Activated CD4-positive, alpha-beta T cell treated with anti-CD3 and anti-CD28 coated beads, Interleukin-2, Interleukin-6, amounts not matched to agents 100 ng/mL and 50 ng/mL, durations not matched to agents 16 hours and 8 hours (primary cell): ENCODE results near the gene CASP8.
A peak's percentile ranks its signal among the peaks of the same experiment; 100 is the strongest.

Experiments
- DNase-seq: peaks from one replicate; pipeline ENCODE4 v3.0.0-alpha.2; 2020

CASP8 gene

DNA sequence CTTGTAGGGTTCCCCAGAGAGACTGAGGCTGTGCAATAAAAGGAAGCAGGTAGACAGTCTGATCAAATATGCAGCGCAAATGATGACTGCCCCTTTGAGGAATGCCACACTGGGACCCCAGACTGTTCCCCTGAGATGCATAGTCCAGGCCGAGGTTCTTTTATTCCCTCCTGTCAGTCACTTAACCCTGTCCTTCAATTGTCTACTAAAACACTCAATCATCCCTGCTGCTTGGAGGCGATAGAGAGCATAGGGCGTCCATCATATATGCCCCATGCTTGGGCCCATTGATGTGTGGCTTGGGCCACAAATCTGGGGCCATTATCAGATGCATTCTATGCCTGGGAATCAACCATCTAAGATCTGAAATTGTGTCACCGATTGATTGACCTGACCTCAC is 15.5 kb upstream of the CASP8 start:
- no peak for DNase-seq

DNA sequence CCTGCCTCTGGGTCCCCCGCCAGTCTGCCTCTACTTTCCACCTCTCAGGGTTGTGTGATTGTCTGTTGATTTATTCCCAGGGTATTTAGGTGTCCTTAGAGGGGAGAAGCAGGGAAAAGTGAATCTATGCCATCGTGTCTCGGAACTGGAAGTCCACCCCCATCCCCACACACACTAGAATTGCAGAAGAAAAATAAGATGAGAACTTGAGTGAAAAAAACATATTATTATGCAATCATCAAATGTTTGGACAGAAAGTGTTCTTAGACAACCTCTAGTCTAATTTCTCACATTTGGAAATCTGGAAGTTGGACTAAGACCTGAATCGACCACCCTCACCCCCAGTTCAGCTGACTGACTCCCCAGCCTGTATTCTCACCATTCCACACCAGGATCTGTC is 14.1 kb upstream of the CASP8 start:
- no peak for DNase-seq

DNA sequence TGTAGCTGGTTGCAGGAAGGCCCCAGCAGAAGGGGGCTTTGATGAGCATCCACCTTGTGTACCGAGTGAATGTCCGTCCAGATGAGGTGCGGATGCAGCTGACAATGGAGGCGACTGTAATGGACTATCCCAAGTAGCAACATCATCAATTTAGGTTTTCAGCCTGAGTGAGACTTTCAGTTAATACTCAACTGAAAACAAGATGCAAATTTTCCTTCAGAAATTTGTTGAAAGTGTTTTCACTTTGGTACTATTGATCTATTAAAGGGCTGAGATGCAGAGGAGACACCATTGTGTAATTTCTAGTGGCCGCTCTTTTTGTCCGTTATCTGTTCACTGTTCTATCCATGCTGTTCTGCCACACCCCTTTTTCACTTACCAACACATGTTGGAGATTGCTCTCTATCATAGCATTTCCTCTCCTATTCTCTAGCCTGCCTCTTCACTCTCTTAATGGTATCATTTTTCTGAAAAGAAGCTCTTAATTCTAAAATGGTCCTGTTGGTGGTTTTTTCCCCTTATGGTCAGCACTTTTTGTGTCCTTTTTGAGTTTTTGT is 12.0 kb upstream of the CASP8 start:
- no peak for DNase-seq

DNA sequence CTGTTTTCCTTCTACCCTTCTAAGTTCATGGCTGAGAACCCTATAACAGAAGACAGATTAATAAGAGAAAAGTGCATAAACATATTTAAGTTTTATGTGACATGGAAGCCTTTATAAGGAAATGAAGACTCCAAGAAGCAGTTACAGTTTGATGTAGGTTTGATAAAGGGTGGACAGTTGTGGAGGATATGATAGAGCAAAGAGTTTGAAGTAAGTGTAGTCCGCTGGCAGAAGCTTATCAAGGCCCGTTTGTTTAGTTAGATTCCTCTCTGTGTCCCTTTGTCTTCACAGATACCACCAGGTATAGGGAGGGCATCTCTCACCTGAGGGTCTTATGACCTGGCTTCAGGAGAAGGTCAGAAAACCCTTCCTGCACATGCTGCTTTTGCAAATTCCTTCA is 10.4 kb upstream of the CASP8 start:
- no peak for DNase-seq

DNA sequence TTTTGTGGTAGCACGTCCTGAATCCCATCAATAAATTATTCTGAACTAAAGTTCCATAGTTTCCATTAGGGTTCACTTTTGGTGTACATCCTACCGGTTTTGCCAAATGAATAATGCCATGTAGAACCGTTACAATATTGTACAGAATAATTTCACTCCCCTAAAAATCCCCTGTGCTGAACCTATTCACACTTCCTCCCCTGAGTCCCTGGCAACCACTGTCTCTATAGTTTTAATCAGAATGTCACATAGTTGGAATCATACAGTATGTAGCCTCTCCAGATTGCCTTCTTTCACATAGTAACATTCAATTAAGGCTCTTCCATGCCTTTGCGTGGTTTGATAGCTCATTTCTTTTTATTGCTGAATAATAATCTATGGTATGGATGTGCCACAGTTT is 9.6 kb upstream of the CASP8 start:
- no peak for DNase-seq

DNA sequence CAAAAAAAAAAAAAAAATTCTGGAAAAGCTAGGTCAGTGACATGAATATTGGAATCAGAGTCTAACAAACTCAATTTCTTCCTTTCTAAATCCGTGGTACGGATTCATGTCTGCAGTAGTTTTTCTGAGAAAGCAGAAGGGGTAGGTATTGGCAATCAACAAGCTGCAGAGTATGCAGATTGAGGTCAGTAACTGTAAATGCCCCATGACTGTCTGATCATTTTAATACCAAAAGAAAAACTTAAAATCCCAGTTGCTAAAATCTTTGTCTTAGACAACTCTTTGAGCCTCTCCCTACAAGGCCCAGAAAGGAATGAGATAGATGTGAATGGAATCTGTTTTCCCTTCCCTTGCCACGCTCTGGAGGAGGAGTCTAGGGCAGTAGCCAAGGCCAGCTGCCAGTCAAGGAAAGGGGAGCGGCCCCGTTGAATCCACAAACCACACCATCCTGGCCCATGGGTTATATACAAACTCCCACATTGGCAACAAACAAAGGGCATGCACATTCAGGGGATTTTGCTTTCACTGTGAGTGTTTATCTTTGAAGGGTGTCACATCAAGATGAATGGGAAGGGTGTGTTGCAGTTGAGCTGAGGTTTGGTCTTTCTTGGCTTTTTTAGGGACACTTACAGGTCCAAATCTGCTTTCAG is 6.1 kb upstream of the CASP8 start:
- DNase-seq = peak; percentile 66

DNA sequence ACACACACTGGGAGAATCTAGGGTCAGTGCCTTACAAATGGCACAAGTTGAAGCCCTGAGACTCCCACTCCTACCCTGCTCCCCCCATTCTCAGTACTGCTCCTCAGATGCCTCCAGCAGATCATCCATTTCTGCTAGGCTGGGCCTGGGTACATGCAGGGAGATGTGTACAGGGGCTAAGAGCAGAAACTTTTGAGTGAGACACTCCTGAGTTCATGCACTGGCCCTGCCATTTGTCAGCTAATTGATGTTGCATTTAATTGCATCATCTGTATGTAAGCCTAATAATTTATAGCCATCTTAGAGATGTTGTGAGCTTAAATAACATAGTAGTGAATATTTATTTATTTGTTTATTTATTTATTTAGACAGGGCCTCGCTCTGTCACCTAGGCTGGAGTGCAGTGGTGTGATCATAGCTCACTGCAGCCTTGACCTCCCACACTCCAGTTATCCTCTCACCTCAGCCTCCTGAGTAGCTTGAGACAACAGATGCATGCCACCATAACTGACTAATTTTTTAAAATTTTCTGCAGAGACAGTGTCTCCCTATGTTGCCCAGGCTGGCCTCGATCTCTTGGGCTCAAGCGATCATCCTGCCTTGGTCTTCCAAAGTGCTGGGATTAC is 4.8 kb upstream of the CASP8 start:
- no peak for DNase-seq

DNA sequence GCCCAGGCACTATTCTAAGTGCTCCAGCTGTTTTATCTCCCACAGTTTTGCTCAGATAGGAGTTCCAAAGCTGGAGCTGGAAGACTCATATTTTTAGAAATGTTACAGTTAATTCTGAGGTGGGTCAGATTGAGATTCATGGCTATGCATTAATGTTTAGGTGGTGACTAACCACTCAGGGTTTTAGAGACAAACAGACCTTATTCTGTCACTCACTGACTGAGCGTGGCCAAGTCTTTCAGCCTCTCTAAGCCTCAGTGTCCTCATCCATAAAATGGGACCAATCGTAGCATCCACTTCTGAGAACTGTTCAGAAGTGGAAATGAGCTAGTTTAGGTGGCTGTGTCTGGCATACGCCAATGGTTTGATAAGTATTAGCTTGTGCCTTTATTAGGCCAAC is 4.3 kb upstream of the CASP8 start:
- DNase-seq = no peak

DNA sequence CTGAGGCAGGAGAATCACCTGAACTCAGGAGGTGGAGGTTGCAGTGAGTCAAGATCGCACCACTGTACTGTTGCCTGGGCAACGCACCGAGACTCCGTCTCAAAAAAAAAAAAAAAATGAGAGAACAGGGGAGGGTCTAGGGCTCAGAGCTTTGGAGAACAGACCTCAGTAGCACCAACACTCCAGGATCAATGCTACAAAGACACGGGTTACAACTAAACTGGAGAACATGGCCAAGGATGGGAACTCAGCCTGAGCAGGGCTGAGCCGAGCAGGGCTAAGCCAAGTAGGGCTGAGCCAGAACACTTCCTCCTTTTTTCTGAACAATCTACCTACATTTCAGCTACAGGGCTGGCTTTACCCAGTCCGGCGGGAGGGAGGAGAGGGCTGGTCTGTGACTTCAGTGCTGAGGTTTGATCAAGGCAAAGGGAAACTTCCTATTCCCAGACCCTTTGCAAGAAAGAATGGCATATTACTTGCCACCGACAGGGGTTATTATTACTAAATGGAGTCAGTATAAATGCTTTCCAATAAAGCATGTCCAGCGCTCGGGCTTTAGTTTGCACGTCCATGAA is 2.9 kb upstream of the CASP8 start:
- DNase-seq = peak; percentile 62

DNA sequence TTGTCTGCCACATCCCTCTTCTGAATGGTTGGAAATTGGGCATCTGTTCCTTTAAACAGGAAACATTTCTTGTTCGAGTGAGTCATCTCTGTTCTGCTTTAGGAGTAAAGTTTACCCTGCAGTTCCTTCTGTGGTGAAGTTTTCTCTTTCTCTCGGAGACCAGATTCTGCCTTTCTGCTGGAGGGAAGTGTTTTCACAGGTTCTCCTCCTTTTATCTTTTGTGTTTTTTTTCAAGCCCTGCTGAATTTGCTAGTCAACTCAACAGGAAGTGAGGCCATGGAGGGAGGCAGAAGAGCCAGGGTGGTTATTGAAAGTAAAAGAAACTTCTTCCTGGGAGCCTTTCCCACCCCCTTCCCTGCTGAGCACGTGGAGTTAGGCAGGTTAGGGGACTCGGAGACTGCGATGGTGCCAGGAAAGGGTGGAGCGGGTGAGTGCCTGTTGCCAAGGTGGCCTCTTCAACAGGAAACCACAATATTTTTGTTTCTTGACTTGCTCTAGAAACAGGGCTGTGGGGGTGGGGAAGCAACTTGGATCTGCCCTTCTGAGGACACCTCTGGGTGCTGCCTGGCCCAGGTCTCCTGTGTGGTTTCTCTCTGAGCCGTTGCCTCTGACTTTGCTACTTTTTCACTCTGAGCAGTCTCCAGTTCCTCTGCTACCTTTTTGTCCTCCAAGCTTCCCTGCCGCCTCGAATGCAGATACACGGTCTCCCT is 2.2 kb upstream of the CASP8 start:
- DNase-seq = peak; percentile 98

DNA sequence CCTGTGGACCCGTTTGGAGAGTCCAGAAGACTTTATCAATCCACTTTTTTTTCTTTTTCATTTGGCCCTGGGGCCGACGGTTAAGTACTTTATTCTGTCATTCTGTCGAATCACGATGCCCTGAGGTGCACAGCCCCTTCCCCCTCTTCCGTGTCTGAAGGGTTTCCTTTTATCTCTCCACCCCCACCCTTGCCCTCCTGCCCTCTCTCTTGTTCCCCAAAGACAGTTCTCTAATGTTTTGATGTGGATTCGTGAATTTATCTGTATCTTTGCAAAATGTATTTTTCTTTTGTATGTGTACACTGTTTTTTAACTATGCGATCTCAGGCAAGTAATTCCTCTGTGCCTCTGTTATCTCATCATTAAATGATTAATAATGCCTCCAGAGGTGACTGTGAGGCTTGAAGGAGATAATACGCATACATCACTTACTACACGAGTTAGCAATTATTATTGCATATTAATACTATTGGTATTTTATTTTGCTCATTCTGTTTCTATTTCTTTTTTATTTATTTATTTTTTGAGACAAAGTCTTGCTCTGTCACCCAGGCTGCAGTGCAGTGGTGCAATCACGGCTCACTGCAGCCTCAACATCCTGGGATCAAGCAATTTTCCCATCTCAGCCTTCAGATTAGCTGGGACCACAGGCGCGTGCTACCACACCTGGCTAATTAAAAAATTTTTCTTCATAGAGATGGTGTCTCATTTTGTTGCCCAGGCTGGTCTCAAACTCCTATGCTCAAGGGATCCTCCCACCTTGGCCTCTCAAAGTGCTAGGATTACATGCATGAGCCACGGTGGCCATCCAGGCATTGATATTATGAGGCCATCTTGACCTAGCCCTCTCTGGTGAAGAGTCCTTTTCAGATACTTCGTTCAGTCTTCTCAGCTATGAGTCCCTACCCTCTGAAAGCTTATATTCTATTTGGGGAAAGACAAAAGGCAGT is 1.4 kb upstream of the CASP8 start:
- no peak for DNase-seq

DNA sequence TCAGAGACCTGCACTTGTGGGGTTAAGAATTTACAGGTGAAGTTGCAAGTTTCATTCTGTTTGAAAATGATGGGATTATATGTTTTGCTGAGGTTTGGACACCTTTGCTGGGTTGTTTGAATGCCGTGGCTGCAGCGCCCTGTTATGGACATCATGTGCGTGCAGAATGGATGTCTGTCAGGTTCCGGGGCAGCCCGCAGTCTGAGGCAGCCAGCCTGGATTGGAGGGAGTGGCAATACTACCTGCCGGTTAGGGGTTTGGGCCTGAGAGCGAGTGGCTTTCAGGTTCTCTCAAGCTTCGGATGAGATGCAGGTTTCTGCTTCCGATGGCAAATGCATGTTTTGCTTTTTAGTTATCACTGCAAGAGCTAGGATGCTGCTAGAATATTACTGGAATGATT is 1.1 kb downstream of the CASP8 start:
- DNase-seq = peak; percentile 85

DNA sequence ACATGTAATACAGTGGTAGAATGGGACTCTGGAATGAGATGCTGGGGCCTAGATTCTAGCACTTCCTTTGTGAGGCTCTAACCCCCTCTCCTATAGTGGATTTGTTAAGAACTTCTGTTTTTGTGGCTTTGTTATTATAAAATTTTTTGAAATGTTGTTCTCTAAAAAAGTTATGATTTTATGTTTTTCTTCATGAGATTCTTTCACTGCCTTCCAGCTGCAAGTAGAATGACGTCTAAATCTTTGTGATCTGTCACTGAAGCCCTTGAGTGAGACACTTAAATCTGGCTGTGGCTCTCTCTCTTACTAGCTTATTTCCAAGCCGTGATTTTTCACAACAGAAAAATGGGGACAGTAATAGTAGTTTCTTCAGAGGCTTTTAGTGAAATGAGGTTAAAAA is 1.6 kb downstream of the CASP8 start:
- DNase-seq = no peak

DNA sequence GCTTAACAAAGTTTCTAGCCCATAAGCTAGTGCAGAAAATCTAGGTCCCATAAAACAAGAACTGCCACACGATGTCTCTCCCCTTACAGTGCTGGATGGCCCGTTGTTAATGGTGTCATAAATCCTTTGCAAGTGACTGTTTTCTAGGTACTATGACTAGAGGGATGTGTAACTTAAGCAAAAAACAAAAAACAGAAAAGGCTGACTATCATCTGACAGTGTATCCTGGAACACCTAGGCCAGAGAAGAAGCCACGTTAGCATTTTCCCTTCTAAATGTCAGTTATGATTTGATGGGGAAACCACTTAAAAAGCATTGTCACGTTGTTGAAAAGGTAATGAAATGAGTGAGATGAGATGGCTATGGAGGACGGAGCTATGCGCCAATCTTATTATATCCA is 2.4 kb downstream of the CASP8 start:
- DNase-seq = peak; percentile 87

DNA sequence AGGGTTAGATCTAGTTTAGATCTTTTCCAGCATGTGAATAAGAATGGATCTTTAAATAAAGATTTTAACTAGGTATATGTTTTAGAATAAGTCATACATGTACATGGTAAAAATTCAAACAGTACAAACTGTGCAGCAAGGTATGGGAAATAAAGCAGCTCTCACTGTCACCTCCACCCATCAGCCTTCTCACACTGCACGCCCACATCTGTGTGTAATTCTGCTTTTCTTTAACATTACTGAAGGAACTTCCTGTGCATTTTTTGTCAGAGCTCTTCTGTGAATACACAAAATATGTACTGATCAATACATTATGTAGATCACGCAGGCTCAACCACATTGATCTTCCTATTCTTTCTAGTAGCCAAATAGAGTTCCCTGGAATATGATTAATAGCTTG is 3.4 kb downstream of the CASP8 start:
- DNase-seq = peak; percentile 46

DNA sequence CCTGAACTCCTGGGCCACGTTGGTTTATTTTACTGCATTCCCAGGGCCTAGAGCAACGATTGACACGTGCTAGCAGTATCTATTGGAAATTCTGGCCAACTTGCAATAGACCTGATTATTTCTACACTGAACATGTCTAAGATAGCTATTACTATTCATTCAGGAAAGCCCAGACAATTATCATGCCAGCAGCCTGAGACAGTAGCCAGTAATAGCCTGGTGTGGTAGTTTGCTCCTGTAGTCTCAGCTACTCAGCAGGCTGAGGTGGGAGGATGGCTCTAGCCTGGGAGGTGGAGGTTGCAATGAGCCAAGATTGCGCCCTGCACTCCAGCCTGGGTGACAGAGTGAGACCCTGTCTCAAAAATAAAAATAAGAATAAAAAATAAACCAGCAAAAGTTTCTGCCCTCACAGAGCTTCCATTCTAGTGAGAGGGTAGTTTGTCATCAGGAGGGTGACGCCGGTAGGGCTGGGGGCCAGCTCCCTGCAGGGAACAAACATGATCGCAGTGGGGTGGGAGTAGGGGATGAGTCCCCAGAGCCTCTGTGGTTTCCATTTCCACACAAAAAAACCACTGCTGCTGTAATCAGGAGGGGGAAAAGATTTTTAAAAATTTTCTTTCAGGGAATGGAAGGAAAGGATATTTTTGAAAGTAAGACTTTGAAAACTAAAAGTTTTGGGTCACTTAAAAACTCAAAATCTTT is 4.3 kb downstream of the CASP8 start:
- DNase-seq = no peak

DNA sequence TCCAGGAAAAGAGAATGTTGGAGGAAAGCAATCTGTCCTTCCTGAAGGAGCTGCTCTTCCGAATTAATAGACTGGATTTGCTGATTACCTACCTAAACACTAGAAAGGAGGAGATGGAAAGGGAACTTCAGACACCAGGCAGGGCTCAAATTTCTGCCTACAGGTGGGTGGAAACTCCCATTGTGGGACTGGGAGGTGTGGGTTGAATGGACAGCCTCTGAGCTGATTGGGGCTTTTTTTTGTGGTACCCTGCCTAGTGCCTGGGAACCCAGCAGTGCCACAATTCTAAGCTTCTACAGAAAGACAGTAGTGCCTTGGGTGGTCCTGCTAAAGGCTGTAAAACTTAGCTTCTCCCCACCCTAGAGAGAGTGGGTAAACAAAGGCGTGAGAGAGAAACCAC is 6.3 kb downstream of the CASP8 start:
- DNase-seq = no peak

DNA sequence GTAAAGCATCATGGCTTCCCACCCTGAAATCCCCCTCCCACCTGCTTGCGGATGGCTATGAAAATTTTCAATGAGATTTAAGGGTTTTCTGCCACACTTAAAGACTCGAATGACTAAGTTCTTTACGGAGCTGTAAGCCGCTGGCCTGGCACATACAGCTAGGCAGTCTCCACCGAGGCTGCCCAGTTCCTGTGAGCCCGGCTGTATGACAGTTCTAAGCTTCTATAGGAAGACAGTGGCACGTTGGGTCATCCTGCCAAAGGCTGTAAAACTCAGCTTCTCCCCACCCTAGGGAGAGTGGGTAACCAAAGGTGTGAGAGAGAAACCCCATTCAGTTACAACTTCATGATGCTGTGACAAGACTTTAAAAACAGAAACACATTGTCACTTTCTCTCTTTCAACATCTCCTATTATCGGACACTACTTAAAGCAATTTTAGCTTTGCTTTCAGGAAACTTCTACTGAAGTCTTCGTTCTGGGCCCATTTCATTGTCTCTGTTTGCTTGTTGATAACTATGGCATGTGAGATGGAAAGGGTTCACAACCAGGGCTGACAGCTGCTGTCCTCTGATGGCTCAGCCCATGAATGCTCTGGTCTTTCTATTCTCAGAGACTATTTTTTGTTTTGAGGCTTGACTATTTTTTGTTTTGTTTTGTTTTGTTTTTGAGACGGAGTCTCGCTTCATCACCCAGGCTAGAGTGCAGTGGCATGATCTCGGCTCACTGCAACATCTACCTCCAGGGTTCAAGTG is 7.1 kb downstream of the CASP8 start:
- no peak for DNase-seq

DNA sequence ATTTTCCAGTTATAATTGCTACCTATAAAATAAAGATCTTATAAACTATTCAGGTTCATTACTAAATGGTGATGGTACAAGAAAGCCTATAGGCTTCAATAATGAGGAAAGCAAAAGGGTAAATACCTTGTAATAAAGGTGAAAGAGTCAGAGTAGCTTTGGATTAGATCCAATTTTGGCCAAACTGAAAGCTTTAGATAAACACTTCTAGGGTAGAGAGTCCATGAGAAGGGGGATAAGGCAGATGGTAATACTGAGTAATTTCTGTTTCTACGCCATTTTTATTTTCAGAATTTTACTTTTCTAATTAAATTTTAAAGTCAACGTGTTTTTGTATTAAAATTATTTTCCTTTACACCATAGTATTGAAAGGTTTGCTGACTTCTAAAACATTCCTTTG is 9.4 kb downstream of the CASP8 start:
- DNase-seq = no peak

DNA sequence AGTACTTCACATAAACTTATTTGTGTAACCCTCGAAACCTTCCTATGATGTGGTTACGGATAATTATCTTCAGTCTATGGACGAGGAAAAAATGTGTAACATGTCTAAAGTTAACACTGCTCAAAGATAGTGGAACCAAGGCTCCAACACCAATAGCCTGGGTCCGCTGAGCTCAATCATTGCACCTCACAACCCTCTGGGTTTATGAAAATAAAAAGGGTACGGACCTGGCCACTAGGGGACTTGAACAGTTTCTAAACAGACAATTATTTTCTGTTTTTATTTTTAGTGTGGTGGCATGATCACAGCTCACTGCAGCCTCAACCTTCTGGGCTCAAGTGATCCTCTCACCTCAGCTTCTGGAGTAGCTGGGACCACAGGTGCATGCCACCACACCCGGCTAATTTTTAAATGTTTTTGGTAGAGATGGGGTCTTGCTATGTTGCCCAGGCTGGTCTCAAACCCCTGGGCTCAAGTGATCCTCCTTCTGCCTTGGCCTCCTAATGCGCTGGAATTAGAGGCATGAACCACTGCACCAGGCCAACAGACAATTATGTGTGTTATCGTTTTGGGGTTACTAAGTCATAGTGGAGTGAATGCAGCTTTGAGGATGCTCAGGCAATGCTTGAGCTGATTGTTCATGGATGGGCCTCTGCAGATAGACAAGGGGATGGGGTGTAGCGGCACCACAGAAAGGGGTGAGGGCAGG is 10.1 kb downstream of the CASP8 start:
- no peak for DNase-seq

DNA sequence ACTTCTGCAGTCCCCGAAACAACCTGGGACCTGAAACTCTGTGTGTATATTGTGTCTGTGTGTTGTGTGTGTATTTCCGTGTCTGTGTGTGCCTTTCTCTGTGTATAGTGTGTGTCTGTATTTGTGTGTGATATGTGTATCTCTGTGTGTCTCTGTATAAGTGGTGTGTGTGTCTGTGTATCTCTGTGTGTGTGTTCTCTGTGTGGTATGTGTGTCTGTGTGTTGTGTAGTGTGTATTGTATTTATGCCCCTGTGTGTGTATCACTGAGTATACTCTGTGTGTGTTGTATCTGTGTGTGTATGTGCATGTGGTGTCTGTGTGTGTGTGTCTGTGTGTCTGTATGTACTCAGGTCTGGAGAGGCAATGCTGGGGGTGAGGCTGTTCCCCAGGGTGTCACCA is 11.6 kb downstream of the CASP8 start:
- DNase-seq = no peak
